Measurements from ENCODE around the gene PATE3. TPM values are rescaled to one million over a fixed set of nuclear protein-coding genes. Genes with fewer than 3 reads are reported as not detected.

Gene PATE3
- total RNA-seq, 1 donor from 2014 or later = not detected

- intact Hi-C loops (cut with DNase I) = no loop called here
- ATAC-seq (ENCODE audit: poor library complexity) = no peak
- no peak for DNase-seq
Observed at GRCh38 chr11:125807909-125808308, 20.0 kb downstream of the PATE3 start.

GRCh38 chr11:125833016-125833415, 45.1 kb downstream of the PATE3 start, which contains the start of gene PATE4:
Gene PATE4, plus strand, starts transcription at chr11:125833316. Its CDS starts 44 bp downstream, at chr11:125833360.
- ATAC-seq (ENCODE audit: poor library complexity) (no peak), DNase-seq (no peak)
- intact Hi-C loops (cut with DNase I) = no loop called here

- no peak for DNase-seq
- intact Hi-C loops (cut with DNase I) = no loop called here
- ATAC-seq (ENCODE audit: poor library complexity) = no peak
Observed at GRCh38 chr11:125835748-125836147, 47.8 kb downstream of the PATE3 start.

Other genes starting within 250 kb of the PATE3 start
- gene EI24, start 218.7 kb upstream of the PATE3 start, total RNA-seq = 53.0 TPM
- gene STT3A, start 195.3 kb upstream of the PATE3 start, total RNA-seq = 54.0 TPM
- gene CHEK1, start 163.0 kb upstream of the PATE3 start, total RNA-seq = 0.83 TPM
- not detected for gene ACRV1, start 107.3 kb upstream of the PATE3 start, total RNA-seq
- not detected for gene PATE1, start 41.8 kb upstream of the PATE3 start, total RNA-seq
- not detected for gene PATE2, start 9.3 kb upstream of the PATE3 start, total RNA-seq
- not detected for gene PATE4, start 45.2 kb downstream of the PATE3 start, total RNA-seq
- gene HYLS1, start 99.5 kb downstream of the PATE3 start, total RNA-seq = 4.4 TPM
- 5.1 TPM for gene PUS3, start 115.1 kb downstream of the PATE3 start, total RNA-seq
- not detected for gene DDX25, start 116.4 kb downstream of the PATE3 start, total RNA-seq
- gene VSIG10L2, start 157.9 kb downstream of the PATE3 start, total RNA-seq = 0.08 TPM

All from Right ventricle myocardium superior (tissue), 1 donor.